HepG2 (cell line): Measurements from ENCODE around the gene DHX30. TPM values are rescaled to one million over a fixed set of nuclear protein-coding genes. Genes with fewer than 3 reads are reported as not detected.

Source experiments
- ATAC-seq: fragments of 200-7000 bp; cut with Tn5 transposase; 3 replicates; pipeline ENCODE4 v1.9.1; 2020; ENCODE audit warnings: mild to moderate bottlenecking, moderate library complexity
- BruUV-seq: library from RNA; stranded (reverse); fragments of 400-500 nt; replicated peaks from 2 replicates; lab custom pipeline; 2021; lab: Mats Ljungman, UMichigan
- CTCF ChIA-PET: fragments of 300-600 bp; formaldehyde crosslinking; extraction: SDS; loops from one replicate; lab custom pipeline; 2021; ENCODE audit warnings: low total read pairs, inconsistent platforms, low intra/inter-chr PET ratio; lab: Yijun Ruan, JAX
- POLR2A ChIA-PET: fragments of 350-600 bp; sonication (Branson Sonifier 250); formaldehyde crosslinking; loops from one replicate; lab custom pipeline; 2020; ENCODE audit warnings: antibody characterized with exemption, inconsistent platforms; lab: Yijun Ruan, JAX
- DNase-seq: peaks from one replicate; pipeline ENCODE4 v3.0.0-alpha.2; 2015; ENCODE audit warnings: low spot score
- FAIRE-seq: peaks from 3 replicates; lab custom pipeline; 2011; peaks lifted over from hg19 to GRCh38; lab: Jason Lieb, UNC
- H2AFZ ChIP-seq: one replicate; pipeline ENCODE4 v1.6.1; 2011; ENCODE audit warnings: low read length, inconsistent platforms
- H3K27ac ChIP-seq: fragments of 300-600 bp; 3 replicates; pipeline ENCODE4 v1.8.0; 2011; ENCODE audit warnings: mixed run types, mild to moderate bottlenecking, mixed read lengths, low read length, inconsistent platforms; ENCODE audit not compliant: insufficient read depth; ENCODE audit errors: extremely low read length
- H3K27me3 ChIP-seq, 2 experiments: fragments of 200-600 bp in 1 of 2; 2 replicates in 1 of 2; 3 replicates in 1 of 2; pipeline versions ENCODE4 v1.6.0 to v1.8.0; 2011; ENCODE audit warnings: low read length in 2 of 2, mild to moderate bottlenecking in 2 of 2, moderate library complexity in 2 of 2, inconsistent platforms in 1 of 2; ENCODE audit not compliant: insufficient read depth in 2 of 2, control insufficient read depth in 1 of 2
- H3K36me3 ChIP-seq, 2 experiments: fragments of 200-600 bp in 1 of 2; replicated peaks in 1 of 2; 2 replicates in 1 of 2; 3 replicates in 1 of 2; pipeline versions ENCODE4 v1.5.1 to v1.8.0; 2011; ENCODE audit warnings: low read length in 2 of 2, inconsistent platforms in 1 of 2; ENCODE audit not compliant: insufficient read depth in 2 of 2, control insufficient read depth in 1 of 2
- H3K4me1 ChIP-seq: 2 replicates; pipeline ENCODE4 v1.5.1; 2012; ENCODE audit warnings: low read length, inconsistent platforms; ENCODE audit not compliant: insufficient read depth
- H3K4me2 ChIP-seq: 2 replicates; pipeline ENCODE4 v1.6.0; 2011; ENCODE audit warnings: low read depth, low read length, inconsistent platforms
- H3K4me3 ChIP-seq, 3 experiments: fragments of 200-600 bp in 1 of 3; sonication (generic), shearing (Covaris generic) in 1 of 3; replicated peaks in 1 of 3; 2 replicates each; pipeline ENCODE4 v1.5.1; 2011 to 2016; ENCODE audit warnings: low read length in 3 of 3, inconsistent platforms in 2 of 3, low read depth in 2 of 3, mild to moderate bottlenecking in 2 of 3, control low read depth in 1 of 3, mixed read lengths in 1 of 3; ENCODE audit not compliant: insufficient read depth in 1 of 3
- H3K79me2 ChIP-seq: one replicate; pipeline ENCODE4 v1.6.1; 2011; ENCODE audit warnings: low read length, inconsistent platforms; ENCODE audit not compliant: insufficient read depth
- H3K9ac ChIP-seq: 2 replicates; pipeline ENCODE4 v1.6.0; 2011; ENCODE audit warnings: mild to moderate bottlenecking, low read depth, low read length, inconsistent platforms; ENCODE audit not compliant: insufficient read depth
- H3K9me3 ChIP-seq: 2 replicates; pipeline ENCODE4 v1.5.1; 2012; ENCODE audit warnings: mild to moderate bottlenecking, low read length
- H4K20me1 ChIP-seq: 2 replicates; pipeline ENCODE4 v1.6.0; 2011; ENCODE audit warnings: inconsistent platforms, mild to moderate bottlenecking, low read length, moderate library complexity; ENCODE audit not compliant: insufficient read depth
- ATF5 ChIP-seq: sonication (generic); formaldehyde crosslinking; IDR thresholded peaks from 2 replicates; pipeline ENCODE4 v1.4.0; 2020; ENCODE audit warnings: mild to moderate bottlenecking, low read depth, missing genetic modification reagents
- CREM ChIP-seq, 2 experiments: sonication (generic) in 1 of 2; formaldehyde crosslinking in 1 of 2; IDR thresholded peaks; 2 replicates each; pipeline versions ENCODE4 v1.4.0 to v1.6.1; 2016 to 2020; ENCODE audit warnings: antibody characterized with exemption in 1 of 2, mild to moderate bottlenecking in 1 of 2, missing genetic modification reagents in 1 of 2
- FLYWCH1 ChIP-seq: sonication (generic); formaldehyde crosslinking; IDR thresholded peaks from 2 replicates; pipeline ENCODE4 v1.8.1; 2023; ENCODE audit warnings: mild to moderate bottlenecking, missing genetic modification reagents
- FOXO1 ChIP-seq: sonication (generic); formaldehyde crosslinking; IDR thresholded peaks from 2 replicates; pipeline ENCODE4 v1.4.0; 2020; ENCODE audit warnings: missing genetic modification reagents
- GATA4 ChIP-seq: sonication (generic); IDR thresholded peaks from 2 replicates; pipeline ENCODE4 v1.6.1; 2016; ENCODE audit warnings: antibody characterized with exemption, low read depth, borderline replicate concordance
- GPN1 ChIP-seq: sonication (generic); formaldehyde crosslinking; IDR thresholded peaks from 2 replicates; pipeline ENCODE4 v1.5.1; 2020; ENCODE audit warnings: missing genetic modification reagents, borderline replicate concordance
- HNF1B ChIP-seq: sonication (generic); formaldehyde crosslinking; IDR thresholded peaks from 2 replicates; pipeline ENCODE4 v1.5.1; 2020; ENCODE audit warnings: mild to moderate bottlenecking, moderate library complexity, missing genetic modification reagents
- NFYB ChIP-seq: sonication (generic); formaldehyde crosslinking; IDR thresholded peaks from 2 replicates; pipeline ENCODE4 v1.4.0; 2020; ENCODE audit warnings: missing genetic modification reagents
- NR2C2 ChIP-seq: sonication (generic); formaldehyde crosslinking; IDR thresholded peaks from 2 replicates; pipeline ENCODE4 v1.4.0; 2020; ENCODE audit warnings: missing genetic modification reagents, mild to moderate bottlenecking, moderate library complexity, borderline replicate concordance
- RFXANK ChIP-seq: IDR thresholded peaks from 2 replicates; pipeline ENCODE4 v1.6.1; 2016
- TEAD2 ChIP-seq: sonication (generic); formaldehyde crosslinking; IDR thresholded peaks from 2 replicates; pipeline ENCODE4 v1.9.0; 2021; ENCODE audit warnings: missing genetic modification reagents
- ZBTB3 ChIP-seq: sonication (generic); formaldehyde crosslinking; IDR thresholded peaks from 2 replicates; pipeline ENCODE4 v1.4.0; 2020; ENCODE audit warnings: low read depth, mild to moderate bottlenecking, moderate library complexity, missing genetic modification reagents, borderline replicate concordance
- ZFP90 ChIP-seq: sonication (generic); formaldehyde crosslinking; IDR thresholded peaks from 2 replicates; pipeline ENCODE4 v1.8.0; 2022; ENCODE audit warnings: missing genetic modification reagents, mild to moderate bottlenecking, inconsistent platforms, borderline replicate concordance
- ZFP91 ChIP-seq: sonication (generic); formaldehyde crosslinking; IDR thresholded peaks from 2 replicates; pipeline ENCODE4 v1.9.0; 2022; ENCODE audit warnings: missing genetic modification reagents, mild to moderate bottlenecking, borderline replicate concordance
- ZNF547 ChIP-seq: sonication (generic); formaldehyde crosslinking; IDR thresholded peaks from 2 replicates; pipeline ENCODE4 v1.5.1; 2020; ENCODE audit warnings: mild to moderate bottlenecking, missing genetic modification reagents
- ZNF770 ChIP-seq: sonication (generic); formaldehyde crosslinking; IDR thresholded peaks from 2 replicates; pipeline ENCODE4 v1.5.0; 2020; ENCODE audit warnings: mild to moderate bottlenecking, missing genetic modification reagents
- ZNF841 ChIP-seq: sonication (generic); formaldehyde crosslinking; IDR thresholded peaks from 2 replicates; pipeline ENCODE4 v1.8.1; 2023; ENCODE audit warnings: missing genetic modification reagents, borderline replicate concordance
- in situ Hi-C: cut with HindIII; loops from 2 replicates; pipeline ENCODE4 v1.10.0; 2017; ENCODE audit warnings: low pct_unique_long_range_greater_than_20kb; ENCODE audit not compliant: extremely low pct_ligation_motif_present
- intact Hi-C: fragments of 100-400 bp; cut with micrococcal nuclease; formaldehyde crosslinking; loops from one replicate; pipeline ENCODE4 v1.10.0; 2022; ENCODE audit not compliant: unreplicated experiment
- polyA plus RNA-seq, 8 experiments: library from polyadenylated mRNA; depleted of rRNA in 3 of 8; stranded (reverse) in 7 of 8; unstranded in 1 of 8; fragments of >200 nt; fragmentation: Illumina TruSeq in 4 of 8; extraction: Trizol in 4 of 8; gene quantifications; 2 replicates each; pipeline versions ENCODE4 v1.2.1 to v1.2.3, GENCODE V29; 2011 to 2016; ENCODE audit warnings: low read depth in 4 of 8, missing spikeins in 1 of 8, mixed read lengths in 1 of 8; ENCODE audit not compliant: insufficient read depth in 1 of 8
- total RNA-seq, 5 experiments: library from RNA; depleted of rRNA; stranded (reverse); fragments of >200 nt; fragmentation: Illumina TruSeq; extraction: Trizol; gene quantifications; 2 replicates each; pipeline ENCODE4 v1.2.3, GENCODE V29; 2016; ENCODE audit warnings: low read depth in 1 of 5

DHX30 gene
- total and polyA plus RNA-seq, 2 of the 13 experiments (the other 11 are each of a cell fraction or from before 2014, with no cell fraction given): 30.6 to 59.4 TPM

GRCh38 chr3:47782446-47783308 is 20.3 kb upstream of the DHX30 start (continued):
- TF ChIP-seq CREM (IDR thresholded peaks at IDR 0.05) (no peak), CREM (CRISPR knock-in tag; IDR thresholded peaks at IDR 0.05) (no peak), GPN1 (CRISPR knock-in tag) (no peak), ZNF841 (CRISPR knock-in tag) (no peak), ZNF770 (peak; percentile 72), RFXANK (CRISPR knock-in tag) (no peak), ZFP91 (CRISPR knock-in tag) (no peak), ZBTB3 (no peak)
- TF ChIP-seq, all 625 proteins: peak for 8

GRCh38 chr3:47783673-47784072 is 19.3 kb upstream of the DHX30 start:
- in situ Hi-C loops: loop anchor here (10.0 kb wide), 1 partner anchor 359 kb away; no protein-coding TSS in a partner anchor
- no peak for TF ChIP-seq NFYB
- TF ChIP-seq ZFP90: no peak
- TF ChIP-seq FLYWCH1: no peak
- TF ChIP-seq TEAD2 (CRISPR knock-in tag): no peak
- no peak for TF ChIP-seq FOXO1 (CRISPR knock-in tag)
- no peak for TF ChIP-seq ZNF547
- TF ChIP-seq HNF1B (CRISPR knock-in tag): no peak
- no peak for TF ChIP-seq GATA4
- TF ChIP-seq NR2C2: no peak
- TF ChIP-seq ATF5 (CRISPR knock-in tag): no peak

More at GRCh38 chr3:47783673-47784072, 19.3 kb upstream of the DHX30 start:
- POLR2A ChIA-PET: no interaction called here
- H3K9ac ChIP-seq: no peak overlapping the region
- H3K36me3 ChIP-seq: no peaks in the 10 kb centered on the region
- CTCF ChIA-PET: no interaction called here
- no peaks in the 10 kb centered on the region for H3K9me3 ChIP-seq
- peaks cover 30% of the 10 kb centered on the region for H3K79me2 ChIP-seq
- peaks cover 13% of the 10 kb centered on the region for H4K20me1 ChIP-seq
- H3K27me3 ChIP-seq: no peaks in the 10 kb centered on the region; a peak in 1 of 5 replicates
- H3K4me3 ChIP-seq: no peak overlapping the region
- ATAC-seq (no peak), FAIRE-seq (no peak), DNase-seq (no peak)
- H2AFZ ChIP-seq: no peak overlapping the region
- intact Hi-C loops: no loop called here
- H3K4me1 ChIP-seq: peaks cover 29% of the 10 kb centered on the region
- H3K4me2 ChIP-seq: no peak overlapping the region
- no peak overlapping the region for H3K27ac ChIP-seq
- no TSS peak for BruUV-seq
